Activated T-helper 17 cell treated with anti-CD3 and anti-CD28 coated beads, Interleukin-2, amount 50 U/mL, for 72 hours (primary cell): ENCODE measurements around the gene ZNRF3. TPM values are rescaled to one million over a fixed set of nuclear protein-coding genes. Genes with fewer than 3 reads are reported as not detected.
A peak's percentile ranks its signal among the peaks of the same experiment; 100 is the strongest.
"Not testable (repeated sequence)": the region's sequence is repeated elsewhere in the genome, so short reads cannot be mapped to it uniquely, and the experiment has no call there.

Experiments used
- ATAC-seq: fragments of 150-1000 bp; cut with Tn5 transposase; replicated peaks from 2 replicates; pipeline ENCODE4 v1.10.0; 2021; ENCODE audit warnings: mild to moderate bottlenecking, moderate library complexity
- H3K27ac Mint-ChIP-seq: one replicate; pipeline ENCODE4 v1.8.0; 2022; ENCODE audit warnings: mixed read lengths
- H3K27me3 Mint-ChIP-seq: one replicate; pipeline ENCODE4 v1.8.0; 2022; ENCODE audit warnings: mixed read lengths
- H3K36me3 Mint-ChIP-seq: one replicate; pipeline ENCODE4 v1.8.0; 2022; ENCODE audit warnings: low read depth, mild to moderate bottlenecking, mixed read lengths
- H3K4me1 Mint-ChIP-seq: one replicate; pipeline ENCODE4 v1.8.0; 2022; ENCODE audit warnings: mixed read lengths
- H3K4me3 Mint-ChIP-seq: one replicate; pipeline ENCODE4 v1.8.0; 2022; ENCODE audit warnings: mild to moderate bottlenecking, mixed read lengths
- H3K9me3 Mint-ChIP-seq: one replicate; pipeline ENCODE4 v1.8.0; 2022; ENCODE audit warnings: mixed read lengths
- total RNA-seq, 2 donors: library from RNA; stranded (reverse); gene quantifications; one replicate each; pipeline ENCODE4 v1.2.3, GENCODE V29; 2022

Gene ZNRF3
- total RNA-seq, 2 donors from 2014 or later = 0.26 to 0.43 TPM

- H3K27me3 Mint-ChIP-seq = peaks cover 24% of the 10 kb centered on the region
- no peaks in the 10 kb centered on the region for H3K36me3 Mint-ChIP-seq
- H3K4me1 Mint-ChIP-seq = no peaks in the 10 kb centered on the region
- no peaks in the 10 kb centered on the region for H3K9me3 Mint-ChIP-seq
- peak overlapping the region; percentile 35 for H3K4me3 Mint-ChIP-seq
- no peak overlapping the region for H3K27ac Mint-ChIP-seq
- no peak for ATAC-seq
Measured at GRCh38 chr22:29030016-29030617, 146.7 kb downstream of the ZNRF3 start.

- no peaks in the 10 kb centered on the region for H3K36me3 Mint-ChIP-seq
- H3K4me1 Mint-ChIP-seq = no peaks in the 10 kb centered on the region
- no peak overlapping the region for H3K27ac Mint-ChIP-seq
- H3K27me3 Mint-ChIP-seq = peaks cover 24% of the 10 kb centered on the region
- H3K9me3 Mint-ChIP-seq = no peaks in the 10 kb centered on the region
- peak overlapping the region; percentile 35 for H3K4me3 Mint-ChIP-seq
- ATAC-seq = no peak
Measured at GRCh38 chr22:29030618-29031226, 147.3 kb downstream of the ZNRF3 start.

- no peaks in the 10 kb centered on the region for H3K9me3 Mint-ChIP-seq
Measured at GRCh38 chr22:29031227-29032011, 148.0 kb downstream of the ZNRF3 start.

GRCh38 chr22:29032014-29032475, 148.7 kb downstream of the ZNRF3 start:
- Mint-ChIP-seq H3K4me3 (no peak overlapping the region), H3K4me1 (no peaks in the 10 kb centered on the region), H3K36me3 (no peaks in the 10 kb centered on the region), H3K27me3 (peaks cover 24% of the 10 kb centered on the region), H3K9me3 (no peaks in the 10 kb centered on the region), H3K27ac (no peak overlapping the region)
- ATAC-seq = no peak

More at GRCh38 chr22:29031227-29032011, 148.0 kb downstream of the ZNRF3 start:
- no peaks in the 10 kb centered on the region for H3K36me3 Mint-ChIP-seq
- no peaks in the 10 kb centered on the region for H3K4me1 Mint-ChIP-seq
- H3K4me3 Mint-ChIP-seq = peak overlapping the region; percentile 35
- H3K27me3 Mint-ChIP-seq = peaks cover 24% of the 10 kb centered on the region
- no peak overlapping the region for H3K27ac Mint-ChIP-seq
- ATAC-seq = no peak

GRCh38 chr22:29032584-29032983, 149.2 kb downstream of the ZNRF3 start:
- ATAC-seq = no peak
- Mint-ChIP-seq H3K36me3 (no peaks in the 10 kb centered on the region), H3K27me3 (peaks cover 24% of the 10 kb centered on the region), H3K9me3 (no peaks in the 10 kb centered on the region), H3K4me1 (no peaks in the 10 kb centered on the region), H3K4me3 (no peak overlapping the region), H3K27ac (no peak overlapping the region)

GRCh38 chr22:29037340-29037932, 154.1 kb downstream of the ZNRF3 start:
- no peak overlapping the region for H3K4me3 Mint-ChIP-seq
- H3K27me3 Mint-ChIP-seq = no peaks in the 10 kb centered on the region
- no peak for ATAC-seq
- no peaks in the 10 kb centered on the region for H3K4me1 Mint-ChIP-seq
- no peak overlapping the region for H3K27ac Mint-ChIP-seq
- no peaks in the 10 kb centered on the region for H3K9me3 Mint-ChIP-seq
- no peaks in the 10 kb centered on the region for H3K36me3 Mint-ChIP-seq

GRCh38 chr22:29039148-29039547, 155.8 kb downstream of the ZNRF3 start:
- no peaks in the 10 kb centered on the region for H3K36me3 Mint-ChIP-seq
- ATAC-seq = no peak
- no peak overlapping the region for H3K27ac Mint-ChIP-seq
- H3K9me3 Mint-ChIP-seq = no peaks in the 10 kb centered on the region
- no peaks in the 10 kb centered on the region for H3K27me3 Mint-ChIP-seq
- H3K4me3 Mint-ChIP-seq = no peak overlapping the region
- H3K4me1 Mint-ChIP-seq = no peaks in the 10 kb centered on the region

- not testable (repeated sequence) for ATAC-seq
Measured at GRCh38 chr22:29039684-29040083, 156.3 kb downstream of the ZNRF3 start.

GRCh38 chr22:29040385-29041275, 157.3 kb downstream of the ZNRF3 start:
- Mint-ChIP-seq H3K36me3 (no peaks in the 10 kb centered on the region), H3K4me1 (no peaks in the 10 kb centered on the region), H3K27me3 (no peaks in the 10 kb centered on the region), H3K4me3 (no peak overlapping the region), H3K9me3 (no peaks in the 10 kb centered on the region), H3K27ac (no peak overlapping the region)
- ATAC-seq = peak; percentile 70

More at GRCh38 chr22:29039684-29040083, 156.3 kb downstream of the ZNRF3 start:
- not testable (repeated sequence) for H3K4me3 Mint-ChIP-seq, H3K27ac Mint-ChIP-seq, H3K9me3 Mint-ChIP-seq, H3K27me3 Mint-ChIP-seq, H3K4me1 Mint-ChIP-seq, H3K36me3 Mint-ChIP-seq

GRCh38 chr22:29041408-29041807, 158.0 kb downstream of the ZNRF3 start:
- H3K4me1 Mint-ChIP-seq = no peaks in the 10 kb centered on the region

GRCh38 chr22:29043906-29044575, 160.7 kb downstream of the ZNRF3 start:
- no peak for ATAC-seq
- Mint-ChIP-seq H3K27ac (no peak overlapping the region), H3K9me3 (no peaks in the 10 kb centered on the region), H3K4me1 (no peaks in the 10 kb centered on the region), H3K36me3 (no peaks in the 10 kb centered on the region), H3K27me3 (no peaks in the 10 kb centered on the region), H3K4me3 (no peak overlapping the region)

More at GRCh38 chr22:29041408-29041807, 158.0 kb downstream of the ZNRF3 start:
- ATAC-seq = no peak
- Mint-ChIP-seq H3K36me3 (no peaks in the 10 kb centered on the region), H3K27me3 (no peaks in the 10 kb centered on the region), H3K27ac (no peak overlapping the region), H3K9me3 (no peaks in the 10 kb centered on the region), H3K4me3 (no peak overlapping the region)

GRCh38 chr22:29044657-29045176, 161.3 kb downstream of the ZNRF3 start:
- H3K9me3 Mint-ChIP-seq = no peaks in the 10 kb centered on the region
- H3K27ac Mint-ChIP-seq = no peak overlapping the region

More at GRCh38 chr22:29044657-29045176, 161.3 kb downstream of the ZNRF3 start:
- no peaks in the 10 kb centered on the region for H3K27me3 Mint-ChIP-seq
- ATAC-seq = no peak
- no peaks in the 10 kb centered on the region for H3K4me1 Mint-ChIP-seq
- H3K36me3 Mint-ChIP-seq = no peaks in the 10 kb centered on the region
- H3K4me3 Mint-ChIP-seq = no peak overlapping the region
